HepG2 (cell line): Measurements from ENCODE around the gene C4orf46. TPM values are rescaled to one million over a fixed set of nuclear protein-coding genes. Genes with fewer than 3 reads are reported as not detected.

Source experiments
- ETV6 ChIP-seq: sonication (generic); formaldehyde crosslinking; conservative IDR thresholded peaks from 2 replicates; pipeline ENCODE4 v1.4.0; 2020; ENCODE audit warnings: missing genetic modification reagents
- GATAD2A ChIP-seq: IDR thresholded peaks from 2 replicates; pipeline ENCODE4 v1.6.1; 2016
- GPN1 ChIP-seq: sonication (generic); formaldehyde crosslinking; IDR thresholded peaks from 2 replicates; pipeline ENCODE4 v1.5.1; 2020; ENCODE audit warnings: missing genetic modification reagents, borderline replicate concordance
- GRHL1 ChIP-seq: sonication (generic); formaldehyde crosslinking; conservative IDR thresholded peaks from 2 replicates; pipeline ENCODE4 v1.8.0; 2022; ENCODE audit warnings: missing genetic modification reagents
- HHEX ChIP-seq: IDR thresholded peaks from 2 replicates; pipeline ENCODE4 v1.6.1; 2016; ENCODE audit warnings: control low read depth
- HOXA5 ChIP-seq: sonication (generic); formaldehyde crosslinking; IDR thresholded peaks from 2 replicates; pipeline ENCODE4 v1.4.0; 2020; ENCODE audit warnings: missing genetic modification reagents
- IKZF4 ChIP-seq: sonication (generic); formaldehyde crosslinking; IDR thresholded peaks from 2 replicates; pipeline ENCODE4 v1.5.1; 2020; ENCODE audit warnings: borderline replicate concordance, mild to moderate bottlenecking, low read depth, missing genetic modification reagents; ENCODE audit errors: not compliant biosample characterization
- IRF9 ChIP-seq: sonication (generic); formaldehyde crosslinking; IDR thresholded peaks from 2 replicates; pipeline ENCODE4 v1.8.0; 2022; ENCODE audit warnings: missing genetic modification reagents, mild to moderate bottlenecking, borderline replicate concordance
- ISL2 ChIP-seq: sonication (generic); formaldehyde crosslinking; IDR thresholded peaks from 2 replicates; pipeline ENCODE4 v1.5.0; 2020; ENCODE audit warnings: missing genetic modification reagents
- NFKBIZ ChIP-seq: IDR thresholded peaks from 2 replicates; pipeline ENCODE4 v1.6.1; 2018; ENCODE audit warnings: missing genetic modification reagents, missing compliant biosample characterization
- PHB2 ChIP-seq: fragments of 450-650 bp; IDR thresholded peaks from 2 replicates; pipeline ENCODE4 v1.6.1; 2018; ENCODE audit not compliant: partially characterized antibody
- SMAD3 ChIP-seq: sonication (generic); formaldehyde crosslinking; IDR thresholded peaks from 2 replicates; pipeline ENCODE4 v1.4.0; 2020; ENCODE audit warnings: missing genetic modification reagents
- ZMAT5 ChIP-seq: sonication (generic); formaldehyde crosslinking; IDR thresholded peaks from 2 replicates; pipeline ENCODE4 v1.5.0; 2020; ENCODE audit warnings: mild to moderate bottlenecking, low read depth, missing genetic modification reagents, borderline replicate concordance
- ZNF101 ChIP-seq: sonication (generic); formaldehyde crosslinking; IDR thresholded peaks from 2 replicates; pipeline ENCODE4 v1.4.0; 2020; ENCODE audit warnings: mild to moderate bottlenecking, low read depth, missing genetic modification reagents, borderline replicate concordance
- ZNF280B ChIP-seq: sonication (generic); formaldehyde crosslinking; IDR thresholded peaks from 2 replicates; pipeline ENCODE4 v1.5.0; 2020; ENCODE audit warnings: missing genetic modification reagents, mild to moderate bottlenecking, borderline replicate concordance
- ZNF337 ChIP-seq: sonication (generic); formaldehyde crosslinking; IDR thresholded peaks from 2 replicates; pipeline ENCODE4 v1.5.1; 2020; ENCODE audit warnings: missing genetic modification reagents, low read depth, mild to moderate bottlenecking, borderline replicate concordance
- ZNF574 ChIP-seq: sonication (generic); formaldehyde crosslinking; IDR thresholded peaks from 2 replicates; pipeline ENCODE4 v1.4.0; 2020; ENCODE audit warnings: missing genetic modification reagents
- ZNF670 ChIP-seq: sonication (generic); formaldehyde crosslinking; IDR thresholded peaks from 2 replicates; pipeline ENCODE4 v1.8.0; 2022; ENCODE audit warnings: mild to moderate bottlenecking, missing genetic modification reagents, borderline replicate concordance
- ZNF746 ChIP-seq: sonication (generic); formaldehyde crosslinking; IDR thresholded peaks from 2 replicates; pipeline ENCODE4 v1.8.0; 2022; ENCODE audit warnings: mild to moderate bottlenecking, missing genetic modification reagents
- ZNF772 ChIP-seq: sonication (generic); formaldehyde crosslinking; IDR thresholded peaks from 2 replicates; pipeline ENCODE4 v1.5.0; 2020; ENCODE audit warnings: mild to moderate bottlenecking, missing genetic modification reagents
- ZNF782 ChIP-seq: sonication (generic); formaldehyde crosslinking; IDR thresholded peaks from 2 replicates; pipeline ENCODE4 v1.4.0; 2020; ENCODE audit warnings: missing genetic modification reagents, mild to moderate bottlenecking, borderline replicate concordance
- polyA plus RNA-seq, 8 experiments: library from polyadenylated mRNA; depleted of rRNA in 3 of 8; stranded (reverse) in 7 of 8; unstranded in 1 of 8; fragments of >200 nt; fragmentation: Illumina TruSeq in 4 of 8; extraction: Trizol in 4 of 8; gene quantifications; 2 replicates each; pipeline versions ENCODE4 v1.2.1 to v1.2.3, GENCODE V29; 2011 to 2016; ENCODE audit warnings: low read depth in 4 of 8, missing spikeins in 1 of 8, mixed read lengths in 1 of 8; ENCODE audit not compliant: insufficient read depth in 1 of 8
- total RNA-seq, 5 experiments: library from RNA; depleted of rRNA; stranded (reverse); fragments of >200 nt; fragmentation: Illumina TruSeq; extraction: Trizol; gene quantifications; 2 replicates each; pipeline ENCODE4 v1.2.3, GENCODE V29; 2016; ENCODE audit warnings: low read depth in 1 of 5

C4orf46 gene
- total and polyA plus RNA-seq, 2 of the 13 experiments (the other 11 are each of a cell fraction or from before 2014, with no cell fraction given), result 8.5 to 10.4 TPM

- TF ChIP-seq GRHL1 (no peak), IRF9 (0 out of 2 replicates have a peak, but pooled peaks have one; percentile 6), SMAD3 (CRISPR knock-in tag) (peak; percentile 91), ZNF670 (CRISPR knock-in tag) (peak; percentile 82), ZNF101 (CRISPR knock-in tag) (no peak), ZNF772 (peak; percentile 53), ZNF574 (peak; percentile 99), ZNF782 (no peak; the same call in 1 of the 2 replicates), NFKBIZ (CRISPR knock-in tag) (0 out of 2 replicates have a peak, but pooled peaks have one; percentile 26), ZNF746 (peak; percentile 34; the same call in 1 of the 2 replicates), IKZF4 (no peak), HOXA5 (CRISPR knock-in tag) (peak; percentile 11; the same call in 1 of the 2 replicates), ZNF280B (CRISPR knock-in tag) (no peak; the same call in 1 of the 2 replicates), ETV6 (peak; percentile 59; the same call in 1 of the 2 replicates), ZMAT5 (CRISPR knock-in tag) (no peak), GPN1 (CRISPR knock-in tag) (no peak), GATAD2A (CRISPR knock-in tag) (peak; percentile 81), PHB2 (no peak), ISL2 (CRISPR knock-in tag) (peak; percentile 30), ZNF337 (CRISPR knock-in tag) (no peak; the same call in 1 of the 2 replicates), HHEX (CRISPR knock-in tag) (no peak; the same call in 1 of the 2 replicates)
Measured at GRCh38 chr4:158671915-158672806, 474 bp upstream of the C4orf46 start, which contains the start of gene ETFDH (continued).
